ENCODE measurements around the gene LIMCH1.
"Not testable (repeated sequence)": the region's sequence is repeated elsewhere in the genome, so short reads cannot be mapped to it uniquely, and the experiment has no call there.

The LIMCH1 gene

GRCh38 chr4:41725254-41725653 is 187.3 kb downstream of the LIMCH1 start:
- Histone ChIP-seq H3K9me3 (ENCODE audit: low read length) (no peaks in the 10 kb centered on the region), H2AFZ (ENCODE audit: low read depth, low read length) (no peak overlapping the region), H3K4me1 (ENCODE audit: insufficient read depth, low read length) (no peaks in the 10 kb centered on the region), H3K4me3 (ENCODE audit: low read length) (no peak overlapping the region), H3K27me3 (ENCODE audit: insufficient read depth, low read length) (peaks cover 37% of the 10 kb centered on the region), H3K36me3 (ENCODE audit: insufficient read depth, low read length) (no peaks in the 10 kb centered on the region)

- peaks cover 48% of the 10 kb centered on the region for H3K27me3 ChIP-seq (ENCODE audit: insufficient read depth, low read length)
These were observed 190.1 kb downstream of the LIMCH1 start for GRCh38 chr4:41727861-41728572.

GRCh38 chr4:41728573-41728913 is 190.6 kb downstream of the LIMCH1 start:
- H2AFZ ChIP-seq (ENCODE audit: low read depth, low read length) = no peak overlapping the region
- no peaks in the 10 kb centered on the region for H3K4me1 ChIP-seq (ENCODE audit: insufficient read depth, low read length)
- H3K4me3 ChIP-seq (ENCODE audit: low read length) = no peak overlapping the region
- no peaks in the 10 kb centered on the region for H3K9me3 ChIP-seq (ENCODE audit: low read length)
- H3K36me3 ChIP-seq (ENCODE audit: insufficient read depth, low read length) = no peaks in the 10 kb centered on the region
- peaks cover 49% of the 10 kb centered on the region for H3K27me3 ChIP-seq (ENCODE audit: insufficient read depth, low read length)

More at GRCh38 chr4:41727861-41728572, 190.1 kb downstream of the LIMCH1 start:
- Histone ChIP-seq H3K9me3 (ENCODE audit: low read length) (no peaks in the 10 kb centered on the region), H3K4me1 (ENCODE audit: insufficient read depth, low read length) (no peaks in the 10 kb centered on the region), H3K4me3 (ENCODE audit: low read length) (no peak overlapping the region), H3K36me3 (ENCODE audit: insufficient read depth, low read length) (no peaks in the 10 kb centered on the region), H2AFZ (ENCODE audit: low read depth, low read length) (no peak overlapping the region)

GRCh38 chr4:41731569-41732126 is 193.7 kb downstream of the LIMCH1 start:
- Histone ChIP-seq H3K27me3 (ENCODE audit: insufficient read depth, low read length) (peaks cover 51% of the 10 kb centered on the region), H3K9me3 (ENCODE audit: low read length) (no peaks in the 10 kb centered on the region), H3K36me3 (ENCODE audit: insufficient read depth, low read length) (no peaks in the 10 kb centered on the region), H2AFZ (ENCODE audit: low read depth, low read length) (no peak overlapping the region), H3K4me1 (ENCODE audit: insufficient read depth, low read length) (no peaks in the 10 kb centered on the region), H3K4me3 (ENCODE audit: low read length) (no peak overlapping the region)

GRCh38 chr4:41734371-41734770 is 196.4 kb downstream of the LIMCH1 start:
- peaks cover 44% of the 10 kb centered on the region for H3K27me3 ChIP-seq (ENCODE audit: insufficient read depth, low read length)
- no peak overlapping the region for H3K4me3 ChIP-seq (ENCODE audit: low read length)
- no peaks in the 10 kb centered on the region for H3K36me3 ChIP-seq (ENCODE audit: insufficient read depth, low read length)
- no peak overlapping the region for H2AFZ ChIP-seq (ENCODE audit: low read depth, low read length)
- peaks cover 1% of the 10 kb centered on the region for H3K9me3 ChIP-seq (ENCODE audit: low read length)
- H3K4me1 ChIP-seq (ENCODE audit: insufficient read depth, low read length) = no peaks in the 10 kb centered on the region

GRCh38 chr4:41737491-41737890 is 199.5 kb downstream of the LIMCH1 start:
- H2AFZ ChIP-seq (ENCODE audit: low read depth, low read length); H3K9me3 ChIP-seq (ENCODE audit: low read length); H3K36me3 ChIP-seq (ENCODE audit: insufficient read depth, low read length); H3K4me1 ChIP-seq (ENCODE audit: insufficient read depth, low read length); H3K4me3 ChIP-seq (ENCODE audit: low read length): not testable (repeated sequence)
- H3K27me3 ChIP-seq (ENCODE audit: insufficient read depth, low read length) = peaks cover 36% of the 10 kb centered on the region

GRCh38 chr4:41741354-41741753 is 203.4 kb downstream of the LIMCH1 start:
- H3K27me3 ChIP-seq (ENCODE audit: insufficient read depth, low read length) = peaks cover 58% of the 10 kb centered on the region
- no peak overlapping the region for H3K4me3 ChIP-seq (ENCODE audit: low read length)
- H3K4me1 ChIP-seq (ENCODE audit: insufficient read depth, low read length) = no peaks in the 10 kb centered on the region
- peaks cover 10% of the 10 kb centered on the region for H3K9me3 ChIP-seq (ENCODE audit: low read length)
- no peak overlapping the region for H2AFZ ChIP-seq (ENCODE audit: low read depth, low read length)
- H3K36me3 ChIP-seq (ENCODE audit: insufficient read depth, low read length) = no peaks in the 10 kb centered on the region

- peaks cover 8% of the 10 kb centered on the region for H3K9me3 ChIP-seq (ENCODE audit: low read length)
- no peak overlapping the region for H3K4me3 ChIP-seq (ENCODE audit: low read length)
- no peaks in the 10 kb centered on the region for H3K4me1 ChIP-seq (ENCODE audit: insufficient read depth, low read length)
- H3K36me3 ChIP-seq (ENCODE audit: insufficient read depth, low read length) = no peaks in the 10 kb centered on the region
- no peak overlapping the region for H2AFZ ChIP-seq (ENCODE audit: low read depth, low read length)
- H3K27me3 ChIP-seq (ENCODE audit: insufficient read depth, low read length) = peaks cover 86% of the 10 kb centered on the region
These were observed 206.8 kb downstream of the LIMCH1 start for GRCh38 chr4:41744572-41745291.

- Histone ChIP-seq H3K4me1 (ENCODE audit: insufficient read depth, low read length) (no peaks in the 10 kb centered on the region), H3K27me3 (ENCODE audit: insufficient read depth, low read length) (peaks cover 88% of the 10 kb centered on the region), H2AFZ (ENCODE audit: low read depth, low read length) (no peak overlapping the region), H3K36me3 (ENCODE audit: insufficient read depth, low read length) (no peaks in the 10 kb centered on the region), H3K9me3 (ENCODE audit: low read length) (peaks cover 8% of the 10 kb centered on the region), H3K4me3 (ENCODE audit: low read length) (no peak overlapping the region)
These were observed 207.5 kb downstream of the LIMCH1 start for GRCh38 chr4:41745292-41746024.

GRCh38 chr4:41746025-41746439 is 208.1 kb downstream of the LIMCH1 start:
- no peak overlapping the region for H3K4me3 ChIP-seq (ENCODE audit: low read length)
- no peak overlapping the region for H2AFZ ChIP-seq (ENCODE audit: low read depth, low read length)
- no peaks in the 10 kb centered on the region for H3K36me3 ChIP-seq (ENCODE audit: insufficient read depth, low read length)
- H3K4me1 ChIP-seq (ENCODE audit: insufficient read depth, low read length) = no peaks in the 10 kb centered on the region
- peaks cover 88% of the 10 kb centered on the region for H3K27me3 ChIP-seq (ENCODE audit: insufficient read depth, low read length)
- peaks cover 8% of the 10 kb centered on the region for H3K9me3 ChIP-seq (ENCODE audit: low read length)

GRCh38 chr4:41746440-41747229 is 208.7 kb downstream of the LIMCH1 start:
- Histone ChIP-seq H2AFZ (ENCODE audit: low read depth, low read length) (no peak overlapping the region), H3K9me3 (ENCODE audit: low read length) (peaks cover 8% of the 10 kb centered on the region), H3K36me3 (ENCODE audit: insufficient read depth, low read length) (no peaks in the 10 kb centered on the region), H3K4me3 (ENCODE audit: low read length) (no peak overlapping the region), H3K4me1 (ENCODE audit: insufficient read depth, low read length) (no peaks in the 10 kb centered on the region), H3K27me3 (ENCODE audit: insufficient read depth, low read length) (peaks cover 89% of the 10 kb centered on the region)

GRCh38 chr4:41747230-41748055 is 209.5 kb downstream of the LIMCH1 start:
- peaks cover 94% of the 10 kb centered on the region for H3K27me3 ChIP-seq (ENCODE audit: insufficient read depth, low read length)

More at GRCh38 chr4:41747230-41748055, 209.5 kb downstream of the LIMCH1 start:
- Histone ChIP-seq H3K36me3 (ENCODE audit: insufficient read depth, low read length) (no peaks in the 10 kb centered on the region), H3K9me3 (ENCODE audit: low read length) (peaks cover 8% of the 10 kb centered on the region), H3K4me3 (ENCODE audit: low read length) (no peak overlapping the region), H3K4me1 (ENCODE audit: insufficient read depth, low read length) (no peaks in the 10 kb centered on the region), H2AFZ (ENCODE audit: low read depth, low read length) (no peak overlapping the region)

All from neuron (in vitro differentiated cells).